K562 (cell line): ENCODE results near the gene LONRF3.

Experiments
- POLR2AphosphoS5 ChIP-seq: IDR thresholded peaks from 2 replicates; pipeline ENCODE4 v1.6.1; 2011; ENCODE audit warnings: mild to moderate bottlenecking, low read depth, low read length, moderate library complexity; ENCODE audit not compliant: control insufficient read depth, insufficient read depth
- YY1 ChIP-seq, 3 experiments: IDR thresholded peaks; 2 replicates each; pipeline ENCODE4 v1.6.1; 2011; ENCODE audit warnings: low read length in 2 of 3, mild to moderate bottlenecking in 2 of 3, moderate library complexity in 2 of 3, borderline replicate concordance in 1 of 3, control low read depth in 1 of 3, low read depth in 1 of 3; ENCODE audit not compliant: insufficient read depth in 3 of 3, insufficient replicate concordance in 2 of 3, control insufficient read depth in 1 of 3, insufficient read length in 1 of 3; ENCODE audit errors: extremely low read depth in 1 of 3
- TF ChIP-seq, protein P1 (sequence below), 2 experiments: IDR thresholded peaks in 1 of 2; conservative IDR thresholded peaks in 1 of 2; 2 replicates each; pipeline ENCODE4 v1.6.1; 2016; ENCODE audit warnings: low read depth in 2 of 2, mild to moderate bottlenecking in 1 of 2, missing compliant biosample characterization in 1 of 2, missing genetic modification characterization in 1 of 2, moderate library complexity in 1 of 2

DNA sequence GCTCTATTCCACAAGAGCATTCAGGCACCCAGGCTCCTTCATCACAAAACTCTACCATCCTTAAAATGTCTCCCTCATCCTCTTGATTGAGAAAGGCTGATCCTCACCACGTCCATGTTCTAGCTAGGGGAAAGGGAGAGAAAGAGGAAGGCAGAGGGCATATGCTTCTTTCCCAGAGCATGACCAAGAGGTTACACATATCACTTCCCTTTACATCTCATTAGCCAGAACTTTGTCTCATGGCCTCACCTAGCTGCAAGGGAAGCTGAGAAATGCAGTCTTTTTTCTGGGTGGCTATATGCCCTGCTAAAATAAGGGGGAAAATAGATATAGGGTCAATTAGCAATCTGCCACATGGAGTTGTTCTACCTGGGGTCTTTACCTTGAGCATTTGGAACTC lies 42.7 kb downstream of the LONRF3 start:
- TF ChIP-seq YY1 (IDR thresholded peaks at IDR 0.05; ENCODE audit: borderline replicate concordance in 1 of 3, control insufficient read depth in 1 of 3, extremely low read depth in 1 of 3, insufficient read depth in 3 of 3, insufficient read length in 1 of 3, insufficient replicate concordance in 2 of 3, low read depth in 1 of 3, low read length in 2 of 3): no peak
- TF ChIP-seq POLR2AphosphoS5: no peak
- TF ChIP-seq, protein P1, sequence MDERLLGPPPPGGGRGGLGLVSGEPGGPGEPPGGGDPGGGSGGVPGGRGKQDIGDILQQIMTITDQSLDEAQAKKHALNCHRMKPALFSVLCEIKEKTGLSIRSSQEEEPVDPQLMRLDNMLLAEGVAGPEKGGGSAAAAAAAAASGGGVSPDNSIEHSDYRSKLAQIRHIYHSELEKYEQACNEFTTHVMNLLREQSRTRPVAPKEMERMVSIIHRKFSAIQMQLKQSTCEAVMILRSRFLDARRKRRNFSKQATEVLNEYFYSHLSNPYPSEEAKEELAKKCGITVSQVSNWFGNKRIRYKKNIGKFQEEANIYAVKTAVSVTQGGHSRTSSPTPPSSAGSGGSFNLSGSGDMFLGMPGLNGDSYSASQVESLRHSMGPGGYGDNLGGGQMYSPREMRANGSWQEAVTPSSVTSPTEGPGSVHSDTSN (CRISPR knock-in tag; IDR thresholded peaks at IDR 0.05; ENCODE audit: low read depth): no peak
- TF ChIP-seq, protein P1 (tag; conservative IDR thresholded peaks at IDR 0.05; ENCODE audit: low read depth): no peak
